GM18505 (cell line): ENCODE results near the gene CADPS2.
"Not testable (repeated sequence)": the region's sequence is repeated elsewhere in the genome, so short reads cannot be mapped to it uniquely, and the experiment has no call there.

Experiments
- ATAC-seq: cut with Tn5 transposase; IDR thresholded peaks from one replicate; pipeline ENCODE4 v1.9.1; 2021; ENCODE audit not compliant: unreplicated experiment
- POLR2A ChIP-seq: IDR thresholded peaks from 4 replicates; pipeline ENCODE4 v1.6.1; 2011; ENCODE audit warnings: borderline replicate concordance; ENCODE audit not compliant: insufficient read depth, insufficient read length; ENCODE audit errors: extremely low read depth

CADPS2 gene

GRCh38 chr7:122679813-122680212 lies 206.4 kb downstream of the CADPS2 start:
- no peak for TF ChIP-seq POLR2A
- ATAC-seq, result no peak

- not testable (repeated sequence) for ATAC-seq
These were observed 207.0 kb downstream of the CADPS2 start for GRCh38 chr7:122679269-122679709.

GRCh38 chr7:122677149-122677548 lies 209.1 kb downstream of the CADPS2 start:
- ATAC-seq, result no peak
- no peak for TF ChIP-seq POLR2A

- no peak for ATAC-seq
- no peak for TF ChIP-seq POLR2A
These were observed 209.8 kb downstream of the CADPS2 start for GRCh38 chr7:122676466-122676865.

- TF ChIP-seq POLR2A, result no peak
- no peak for ATAC-seq
These were observed 210.6 kb downstream of the CADPS2 start for GRCh38 chr7:122675621-122676020.

DNA sequence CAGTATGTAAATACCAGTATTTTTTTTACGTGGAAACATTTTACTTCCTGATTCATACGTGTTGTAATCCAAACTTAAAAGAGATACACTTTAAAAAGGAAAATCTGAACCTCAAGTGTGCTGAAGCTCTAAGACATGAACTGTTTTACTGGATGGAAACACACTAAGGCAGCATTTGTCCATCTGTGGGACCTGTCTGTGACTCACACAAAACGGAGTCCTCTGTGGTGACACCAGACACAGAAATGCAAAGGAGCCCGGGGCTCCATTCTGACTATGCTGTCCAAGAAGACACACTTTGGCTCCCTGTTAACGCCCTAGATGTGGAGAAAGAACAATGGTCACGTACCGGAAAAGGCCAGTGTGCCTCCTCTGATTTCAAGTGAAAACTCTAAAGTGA lies 211.2 kb downstream of the CADPS2 start:
- no peak for TF ChIP-seq POLR2A
- no peak for ATAC-seq

DNA sequence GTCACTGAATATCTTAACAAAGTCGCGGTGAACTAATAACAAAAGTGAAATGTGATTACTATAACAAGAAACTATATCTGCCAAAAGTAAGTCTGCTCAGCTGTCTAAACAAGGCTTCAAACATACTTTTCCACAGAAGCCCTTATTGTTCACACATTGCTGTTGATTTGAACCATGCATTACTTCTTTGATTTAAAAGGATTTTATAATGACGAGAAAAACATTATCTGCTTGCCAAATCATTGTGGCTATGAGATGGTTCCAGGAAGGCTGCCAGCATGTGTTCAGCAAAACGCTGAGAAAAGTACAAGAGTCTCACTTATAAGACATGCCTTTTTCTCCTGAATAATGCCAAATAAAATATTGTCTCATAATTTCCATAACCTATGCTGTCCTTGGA lies 211.8 kb downstream of the CADPS2 start:
- no peak for TF ChIP-seq POLR2A
- no peak for ATAC-seq

DNA sequence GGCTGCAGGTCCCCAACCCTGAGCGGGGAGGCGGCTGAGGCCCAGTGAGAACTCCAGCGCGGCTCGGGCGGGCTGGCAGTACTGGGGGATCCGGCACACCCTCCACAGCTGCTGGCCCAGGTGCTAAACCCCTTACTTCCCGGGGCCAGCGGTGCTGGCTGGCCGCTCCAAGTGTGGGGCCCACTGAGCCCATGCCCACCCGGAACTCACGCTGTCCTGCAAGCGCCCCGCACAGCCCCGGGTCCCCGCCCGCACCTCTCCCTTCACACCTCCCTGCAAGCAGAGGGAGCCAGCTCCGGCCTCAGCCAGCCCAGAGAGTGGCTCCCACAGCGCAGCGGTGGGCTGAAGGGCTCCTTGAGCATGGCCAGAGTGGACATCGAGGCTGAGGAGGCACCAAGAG lies 212.3 kb downstream of the CADPS2 start:
- TF ChIP-seq POLR2A, result no peak
- no peak for ATAC-seq

DNA sequence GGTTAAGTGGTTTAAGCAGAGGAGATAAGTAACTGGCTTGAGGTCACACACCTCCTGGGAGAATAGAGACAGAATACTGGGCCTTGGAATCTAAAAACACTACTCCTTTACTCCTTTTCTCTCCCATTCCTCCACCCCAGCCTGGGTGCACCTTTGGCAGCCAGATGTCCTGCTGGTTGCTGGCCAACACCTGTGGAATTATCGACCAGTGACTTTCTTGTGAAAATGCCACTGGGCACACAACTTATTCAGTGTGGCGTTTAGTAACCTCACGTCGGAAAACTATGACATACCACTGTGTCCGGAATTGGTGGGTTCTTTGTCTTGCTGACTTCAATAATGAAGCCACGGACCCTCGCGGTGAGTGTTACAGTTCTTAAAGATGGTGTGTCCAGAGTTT lies 213.7 kb downstream of the CADPS2 start:
- ATAC-seq, result no peak
- TF ChIP-seq POLR2A, result no peak

DNA sequence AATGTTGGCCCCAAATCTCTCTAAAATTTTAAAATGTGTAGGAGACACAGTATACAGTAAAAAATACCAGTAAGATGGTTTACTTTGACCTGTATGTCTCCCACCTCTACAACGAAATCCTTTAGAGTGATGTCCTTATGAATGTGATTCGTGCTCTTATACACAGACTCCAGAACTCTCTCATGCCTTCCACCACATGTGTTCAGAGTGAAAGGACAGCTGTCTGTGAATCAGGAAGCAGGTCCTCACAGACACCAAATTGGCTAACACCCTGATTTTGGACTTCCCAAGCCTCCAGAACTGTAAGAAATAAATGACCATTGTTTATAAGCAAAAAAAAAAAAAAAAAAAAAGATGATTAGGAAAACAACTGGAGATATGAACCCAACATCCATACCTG lies 222.5 kb downstream of the CADPS2 start:
- ATAC-seq, result no peak
- no peak for TF ChIP-seq POLR2A

DNA sequence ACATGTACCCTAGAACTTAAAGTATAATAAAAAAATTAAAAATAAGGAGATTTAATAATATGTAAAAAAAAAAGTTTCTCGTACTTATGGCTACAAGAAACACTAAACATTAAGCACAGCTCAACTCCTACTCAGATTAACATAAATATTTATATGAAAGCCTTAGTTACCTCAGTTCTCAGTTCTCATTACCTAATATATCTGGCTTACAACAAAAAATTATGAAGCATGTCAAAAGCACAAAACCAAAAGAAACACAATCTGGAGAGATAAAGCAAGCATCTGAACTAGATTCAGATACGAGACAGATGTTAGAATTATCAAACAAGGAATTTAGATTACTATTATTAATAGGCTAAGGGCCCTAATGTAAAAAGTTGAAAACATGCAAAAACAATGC lies 227.4 kb downstream of the CADPS2 start:
- no peak for TF ChIP-seq POLR2A
- ATAC-seq, result no peak

GRCh38 chr7:122653685-122654084 lies 232.6 kb downstream of the CADPS2 start:
- no peak for TF ChIP-seq POLR2A
- ATAC-seq, result no peak

GRCh38 chr7:122652876-122653275 lies 233.4 kb downstream of the CADPS2 start:
- no peak for ATAC-seq
- TF ChIP-seq POLR2A, result no peak

DNA sequence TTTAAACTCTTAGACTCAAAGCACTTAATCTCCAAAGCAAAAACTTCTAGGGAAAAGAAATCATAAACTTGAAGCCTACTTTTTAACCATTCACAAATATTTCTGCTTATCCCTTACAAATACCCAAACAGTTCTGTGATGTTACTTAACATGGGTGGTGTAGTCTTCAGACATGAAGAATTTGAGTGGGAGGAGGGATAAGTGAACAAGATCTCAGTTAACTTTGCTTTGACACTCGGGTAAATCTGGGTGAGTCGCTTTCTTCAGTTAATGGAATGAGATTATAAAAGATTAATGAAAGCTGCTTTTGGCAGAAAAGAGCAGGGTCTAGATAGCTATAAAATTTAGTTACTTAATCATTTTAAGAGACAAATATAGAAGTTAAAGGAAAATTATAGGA lies 234.8 kb downstream of the CADPS2 start:
- no peak for ATAC-seq
- no peak for TF ChIP-seq POLR2A

DNA sequence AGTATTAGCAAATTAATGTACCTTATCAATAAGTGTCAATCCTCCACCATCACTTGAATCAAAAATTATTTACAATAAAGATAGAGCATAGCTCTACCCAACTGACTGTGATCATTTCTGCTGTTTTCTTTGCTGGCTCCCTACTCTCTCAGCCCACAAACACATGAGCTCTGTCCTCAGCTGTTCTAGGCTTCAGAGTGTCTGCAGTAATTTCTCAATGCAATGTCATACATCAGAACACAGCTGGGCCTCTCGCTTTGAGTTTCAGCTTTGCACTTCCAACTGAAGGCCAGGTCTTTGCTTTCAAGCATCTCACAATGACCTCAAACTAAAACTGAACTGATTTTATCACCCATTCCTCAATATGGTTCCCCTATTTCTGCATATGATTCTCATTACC lies 243.0 kb downstream of the CADPS2 start:
- ATAC-seq, result no peak
- TF ChIP-seq POLR2A, result no peak
